Stimulated activated CD4-positive, alpha-beta T cell treated with anti-CD3 and anti-CD28 coated beads, TNF-alpha, amount 100 ng/mL, for 1 hour (primary cell): ENCODE data around the gene WNT7B.

ENCODE experiments used
- DNase-seq, 3 donors: peaks; one replicate each; pipeline ENCODE4 v3.0.0-alpha.2; 2020; ENCODE audit warnings: low read depth in 3 of 3, low spot score in 1 of 3

The WNT7B gene

GRCh38 chr22:45911601-45912271 is 65.2 kb downstream of the WNT7B start:
- DNase-seq, result no peak

- DNase-seq, result no peak
Observed at GRCh38 chr22:45910928-45911467, 66.0 kb downstream of the WNT7B start.

GRCh38 chr22:45908961-45909360 is 68.0 kb downstream of the WNT7B start:
- no peak for DNase-seq

- DNase-seq, result no peak
Observed at GRCh38 chr22:45907996-45908395, 69.0 kb downstream of the WNT7B start.

GRCh38 chr22:45907378-45907777 is 69.6 kb downstream of the WNT7B start:
- no peak for DNase-seq

GRCh38 chr22:45906946-45907345 is 70.0 kb downstream of the WNT7B start:
- no peak for DNase-seq

GRCh38 chr22:45905924-45906865 is 70.8 kb downstream of the WNT7B start:
- DNase-seq, result no peak

GRCh38 chr22:45905326-45905923 is 71.5 kb downstream of the WNT7B start:
- no peak for DNase-seq

GRCh38 chr22:45904236-45904635 is 72.7 kb downstream of the WNT7B start:
- no peak for DNase-seq

- DNase-seq, result no peak
Observed at GRCh38 chr22:45903355-45904135, 73.4 kb downstream of the WNT7B start.

GRCh38 chr22:45897736-45898135 is 79.2 kb downstream of the WNT7B start:
- no peak for DNase-seq

GRCh38 chr22:45896964-45897538 is 79.9 kb downstream of the WNT7B start:
- DNase-seq, result no peak

GRCh38 chr22:45896153-45896951 is 80.6 kb downstream of the WNT7B start:
- no peak for DNase-seq

- no peak for DNase-seq
Observed at GRCh38 chr22:45895436-45896152, 81.4 kb downstream of the WNT7B start.

GRCh38 chr22:45893516-45893915 is 83.4 kb downstream of the WNT7B start:
- DNase-seq, result no peak

GRCh38 chr22:45892681-45893461 is 84.1 kb downstream of the WNT7B start:
- no peak for DNase-seq

- DNase-seq, result no peak
Observed at GRCh38 chr22:45891996-45892621, 84.9 kb downstream of the WNT7B start.

GRCh38 chr22:45891471-45891995 is 85.4 kb downstream of the WNT7B start:
- no peak for DNase-seq
